Liver (tissue), 9 donors: ENCODE data around the gene GABRD. TPM values are rescaled to one million over a fixed set of nuclear protein-coding genes. Genes with fewer than 3 reads are reported as not detected.
A peak's percentile ranks its signal among the peaks of the same experiment; 100 is the strongest.

Source experiments
- DNase-seq: peaks from one replicate; pipeline ENCODE4 v3.0.0-alpha.2; 2017; ENCODE audit warnings: low spot score
- H3K27ac ChIP-seq, 2 donors: one replicate each; pipeline ENCODE4 v1.7.0; 2013; ENCODE audit warnings: inconsistent platforms in 2 of 2, low read length in 2 of 2, control low read depth in 1 of 2, low read depth in 1 of 2, mild to moderate bottlenecking in 1 of 2
- H3K27me3 ChIP-seq, 4 donors: one replicate each; pipeline versions ENCODE4 v1.6.1 to v1.7.0; 2013; ENCODE audit warnings: low read length in 3 of 4, inconsistent platforms in 1 of 4, mild to moderate bottlenecking in 1 of 4, moderate library complexity in 1 of 4; ENCODE audit not compliant: control insufficient read depth in 4 of 4, insufficient read depth in 4 of 4
- H3K36me3 ChIP-seq, 4 donors: one replicate each; pipeline versions ENCODE4 v1.6.1 to v1.7.0; 2013; ENCODE audit warnings: low read length in 3 of 4, mild to moderate bottlenecking in 3 of 4, low read depth in 1 of 4, moderate library complexity in 1 of 4; ENCODE audit not compliant: control insufficient read depth in 4 of 4, insufficient read depth in 3 of 4
- H3K4me1 ChIP-seq, 4 donors: one replicate each; pipeline versions ENCODE4 v1.6.1 to v1.7.0; 2013; ENCODE audit warnings: low read length in 3 of 4, mild to moderate bottlenecking in 3 of 4, moderate library complexity in 1 of 4; ENCODE audit not compliant: control insufficient read depth in 4 of 4, insufficient read depth in 4 of 4
- H3K4me3 ChIP-seq, 3 donors: one replicate each; pipeline versions ENCODE4 v1.6.1 to v1.7.0; 2013; ENCODE audit warnings: low read length in 3 of 3, control low read depth in 1 of 3, low read depth in 1 of 3, mild to moderate bottlenecking in 1 of 3
- H3K9ac ChIP-seq, 2 donors: one replicate each; pipeline ENCODE4 v1.7.0; 2013; ENCODE audit warnings: low read length in 2 of 2, mild to moderate bottlenecking in 2 of 2, moderate library complexity in 2 of 2, control low read depth in 1 of 2, low read depth in 1 of 2
- H3K9me3 ChIP-seq, 4 donors: one replicate each; pipeline versions ENCODE4 v1.6.1 to v1.7.0; 2013; ENCODE audit warnings: low read length in 3 of 4; ENCODE audit not compliant: control insufficient read depth in 4 of 4
- ATF3 ChIP-seq: IDR thresholded peaks from 2 replicates; pipeline ENCODE4 v1.6.1; 2016; ENCODE audit warnings: antibody characterized with exemption
- EGR1 ChIP-seq, 2 donors: IDR thresholded peaks; 2 replicates each; pipeline ENCODE4 v1.6.1; 2016 to 2018; ENCODE audit warnings: antibody characterized with exemption in 2 of 2, low read depth in 2 of 2
- FOXA1 ChIP-seq: IDR thresholded peaks from 2 replicates; pipeline ENCODE4 v1.6.1; 2016; ENCODE audit warnings: antibody characterized with exemption
- FOXA2 ChIP-seq: IDR thresholded peaks from 2 replicates; pipeline ENCODE4 v1.6.1; 2016; ENCODE audit warnings: antibody characterized with exemption
- GABPA ChIP-seq, 2 donors: IDR thresholded peaks in 1 of 2; conservative IDR thresholded peaks in 1 of 2; 2 replicates each; pipeline ENCODE4 v1.6.1; 2016; ENCODE audit warnings: antibody characterized with exemption in 2 of 2, mild to moderate bottlenecking in 1 of 2, moderate library complexity in 1 of 2
- HNF4A ChIP-seq, 2 donors: conservative IDR thresholded peaks; 2 replicates each; pipeline ENCODE4 v1.6.1; 2016; ENCODE audit warnings: antibody characterized with exemption in 2 of 2, mild to moderate bottlenecking in 2 of 2
- HNF4G ChIP-seq: IDR thresholded peaks from 2 replicates; pipeline ENCODE4 v1.6.1; 2016; ENCODE audit warnings: antibody characterized with exemption
- JUND ChIP-seq, 2 donors: IDR thresholded peaks; 2 replicates each; pipeline ENCODE4 v1.6.1; 2016; ENCODE audit warnings: antibody characterized with exemption in 2 of 2
- MAX ChIP-seq: IDR thresholded peaks from 2 replicates; pipeline ENCODE4 v1.6.1; 2016; ENCODE audit warnings: antibody characterized with exemption
- NR2F2 ChIP-seq: IDR thresholded peaks from 2 replicates; pipeline ENCODE4 v1.6.1; 2016; ENCODE audit warnings: antibody characterized with exemption
- RAD21 ChIP-seq, 2 donors: IDR thresholded peaks; 2 replicates each; pipeline ENCODE4 v1.6.1; 2016; ENCODE audit warnings: antibody characterized with exemption in 2 of 2, mild to moderate bottlenecking in 2 of 2
- REST ChIP-seq: IDR thresholded peaks from 2 replicates; pipeline ENCODE4 v1.6.1; 2016; ENCODE audit warnings: antibody characterized with exemption, mild to moderate bottlenecking
- RXRA ChIP-seq, 2 donors: IDR thresholded peaks; 2 replicates each; pipeline ENCODE4 v1.6.1; 2017 to 2018; ENCODE audit warnings: antibody characterized with exemption in 2 of 2, mild to moderate bottlenecking in 1 of 2
- SP1 ChIP-seq: IDR thresholded peaks from 2 replicates; pipeline ENCODE4 v1.6.1; 2018; ENCODE audit warnings: antibody characterized with exemption, mild to moderate bottlenecking
- TAF1 ChIP-seq: conservative IDR thresholded peaks from 2 replicates; pipeline ENCODE4 v1.6.1; 2016; ENCODE audit warnings: antibody characterized with exemption, mild to moderate bottlenecking
- YY1 ChIP-seq: IDR thresholded peaks from 2 replicates; pipeline ENCODE4 v1.6.1; 2016; ENCODE audit warnings: antibody characterized with exemption, mild to moderate bottlenecking
- ZBTB33 ChIP-seq: IDR thresholded peaks from 2 replicates; pipeline ENCODE4 v1.6.1; 2016; ENCODE audit warnings: antibody characterized with exemption
- WGBS: extraction: QIAGEN DNeasy Blood & Tissue Kit; methylation state at CpG from one replicate; pipeline ENCODE4 v1.1.7; 2013; 5-methylcytosine and 5-hydroxymethylcytosine counted together
- polyA plus RNA-seq, 2 donors: library from polyadenylated mRNA; stranded (reverse) in 1 of 2; unstranded in 1 of 2; fragments of 200-250 nt in 1 of 2; fragments of >200 nt in 1 of 2; fragmentation: Nextera tagmentation in 1 of 2; extraction: Ambion mirVana in 1 of 2; gene quantifications; one replicate each; pipeline versions ENCODE4 v1.2.1 to v1.2.3, GENCODE V29; 2013 to 2015
- total RNA-seq, 2 donors: library from RNA; depleted of rRNA; stranded (reverse); fragments of >200 nt; gene quantifications; one replicate each; pipeline ENCODE4 v1.2.3, GENCODE V29; 2014
- donor health status: healthy.
- donor health status: healthy.
- donor health status: healthy.
- donor health status: healthy.
- donor health status: healthy.

The GABRD gene
- total and polyA plus RNA-seq, 4 donors: 0.29 TPM; not detected in 3

GRCh38 chr1:1990222-1990621 lies 28.9 kb upstream of the GABRD start:
- WGBS: 64% methylated on average over 10 of the region's 10 CpGs

GRCh38 chr1:1994536-1994935 lies 24.6 kb upstream of the GABRD start:
- no peak overlapping the region for H3K4me3 ChIP-seq
- H3K9me3 ChIP-seq: no peaks in the 10 kb centered on the region
- H3K4me1 ChIP-seq: no peaks in the 10 kb centered on the region
- H3K27me3 ChIP-seq: no peaks in the 10 kb centered on the region
- H3K9ac ChIP-seq: no peak overlapping the region
- H3K36me3 ChIP-seq: no peaks in the 10 kb centered on the region
- no peak for TF ChIP-seq RXRA (IDR thresholded peaks at IDR 0.05)
- TF ChIP-seq HNF4G: no peak
- no peak for TF ChIP-seq ZBTB33
- TF ChIP-seq REST: no peak
- TF ChIP-seq FOXA2: no peak
- TF ChIP-seq RAD21 (IDR thresholded peaks at IDR 0.05): no peak
- no peak for TF ChIP-seq GABPA (IDR thresholded peaks at IDR 0.05 in 1 of 2, conservative IDR thresholded peaks at IDR 0.05 in 1 of 2)
- TF ChIP-seq YY1: no peak
- no peak for TF ChIP-seq NR2F2
- TF ChIP-seq JUND (IDR thresholded peaks at IDR 0.05): no peak
- TF ChIP-seq MAX: no peak
- no peak for TF ChIP-seq HNF4A (conservative IDR thresholded peaks at IDR 0.05)
- no peak for TF ChIP-seq TAF1
- no peak for TF ChIP-seq SP1
- TF ChIP-seq EGR1 (IDR thresholded peaks at IDR 0.05; ENCODE audit: low read depth in 2 of 2): no peak
- no peak for TF ChIP-seq FOXA1
- TF ChIP-seq ATF3: no peak
- WGBS: 60% methylated on average over 8 of the region's 8 CpGs
- H3K27ac ChIP-seq: no peak overlapping the region
- no peak for DNase-seq

More at GRCh38 chr1:1990222-1990621, 28.9 kb upstream of the GABRD start:
- H3K4me1 ChIP-seq: peaks cover 0 to 2% (median 0%) of the 10 kb centered on the region in 4 donors
- TF ChIP-seq NR2F2: peak; percentile 48
- TF ChIP-seq FOXA1: no peak
- peak overlapping the region; percentile 37 to 48 for H3K27ac ChIP-seq
- DNase-seq: no peak
- H3K36me3 ChIP-seq: no peaks in the 10 kb centered on the region
- no peak overlapping the region for H3K4me3 ChIP-seq
- no peak overlapping the region for H3K9ac ChIP-seq
- H3K9me3 ChIP-seq: no peaks in the 10 kb centered on the region
- no peaks in the 10 kb centered on the region for H3K27me3 ChIP-seq
